HG03460 (cell line): ENCODE data around the gene MGMT.

Experiments used
- ATAC-seq: cut with Tn5 transposase; IDR thresholded peaks from one replicate; pipeline ENCODE4 v1.9.1; 2021; ENCODE audit not compliant: unreplicated experiment

MGMT gene

DNA sequence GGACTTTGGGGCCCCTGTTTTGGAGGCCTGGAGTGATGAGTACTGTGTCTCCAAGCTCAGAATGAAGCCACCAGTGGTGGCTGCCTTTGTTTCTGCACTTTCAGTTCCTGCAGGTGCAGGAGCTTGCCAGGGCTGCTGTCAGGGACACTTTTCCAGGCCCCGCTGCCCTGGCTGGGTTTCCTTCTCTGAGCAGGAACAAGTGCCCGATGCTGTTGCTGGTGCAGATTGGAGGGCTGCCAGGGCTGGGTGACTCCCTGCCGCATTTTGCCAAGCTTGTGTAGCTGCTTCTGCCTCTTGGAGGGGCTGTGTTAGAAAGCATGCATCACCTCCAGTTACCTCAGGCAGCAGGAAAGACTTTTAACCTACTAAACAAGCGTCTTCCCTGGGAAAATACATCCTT, 211.1 kb downstream of the MGMT start:
- ATAC-seq = no peak

DNA sequence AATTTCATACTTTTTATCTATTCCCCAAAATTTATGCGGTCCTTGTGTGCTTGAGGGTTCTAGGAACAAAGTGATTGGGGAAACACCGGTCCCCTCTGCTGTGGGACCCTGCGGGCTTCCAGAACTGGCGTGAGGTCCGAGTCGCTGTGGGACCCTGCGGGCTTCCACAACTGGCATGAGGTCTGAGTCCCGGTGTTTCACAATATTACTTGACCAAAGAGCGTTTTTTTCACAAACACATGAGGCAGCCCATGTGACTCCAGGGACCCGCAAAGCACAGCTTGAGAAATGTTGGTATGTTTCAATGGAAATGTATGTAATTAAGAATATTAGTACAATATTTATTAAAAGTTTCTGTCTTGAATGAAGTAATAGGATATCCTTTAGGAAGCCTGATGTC, 212.2 kb downstream of the MGMT start:
- ATAC-seq = no peak

DNA sequence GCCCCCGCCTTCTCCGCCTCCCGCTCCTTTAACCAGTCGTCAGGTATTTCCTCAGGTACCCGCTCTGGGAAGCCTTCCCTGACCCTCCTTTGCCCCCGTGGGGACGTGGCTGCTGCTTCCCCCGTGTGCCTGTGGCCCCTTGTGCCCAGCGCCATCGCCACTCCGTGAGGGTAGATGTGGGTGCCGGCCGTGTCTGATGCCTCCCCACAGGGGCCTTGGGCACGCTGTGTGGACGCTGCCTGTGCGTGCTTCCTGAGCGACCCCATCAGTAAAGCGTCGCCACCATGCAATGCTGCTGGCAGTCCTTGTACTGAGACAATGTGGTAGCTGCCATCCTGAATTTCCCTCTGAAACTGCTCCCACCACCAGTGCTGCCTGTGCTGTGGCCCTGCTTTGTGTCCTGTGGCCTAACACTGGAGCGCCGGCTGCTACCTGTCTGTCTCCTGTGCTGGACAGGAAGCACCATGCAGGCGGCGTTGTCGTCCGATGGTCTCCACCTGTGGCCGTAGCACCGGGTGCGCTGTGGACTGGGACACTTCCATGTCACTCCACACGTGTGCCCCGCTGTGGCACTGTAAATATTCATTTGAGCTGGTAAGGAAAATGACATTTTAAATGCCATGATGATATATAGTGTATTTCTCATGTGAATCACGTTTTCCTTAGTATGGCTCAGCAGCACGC, 213.8 kb downstream of the MGMT start:
- no peak for ATAC-seq

DNA sequence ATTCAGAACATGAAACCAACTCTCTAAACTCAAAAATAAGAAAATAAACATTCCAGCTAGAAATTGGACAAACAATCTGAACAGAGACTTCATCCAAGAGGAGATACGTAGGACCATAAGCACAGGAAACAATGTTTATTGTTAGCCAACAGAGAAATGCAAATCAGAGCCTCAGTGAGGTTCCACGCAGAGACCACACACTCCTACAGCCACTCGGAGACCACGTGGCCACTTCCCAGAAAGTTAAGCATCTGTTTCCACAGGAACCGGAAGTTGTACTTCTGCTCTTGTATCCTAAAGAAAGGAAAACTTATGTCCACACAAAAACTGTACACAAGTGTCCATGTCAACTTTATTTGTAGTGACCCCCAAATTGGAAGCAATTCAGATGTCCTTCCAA, 214.8 kb downstream of the MGMT start:
- ATAC-seq = no peak

DNA sequence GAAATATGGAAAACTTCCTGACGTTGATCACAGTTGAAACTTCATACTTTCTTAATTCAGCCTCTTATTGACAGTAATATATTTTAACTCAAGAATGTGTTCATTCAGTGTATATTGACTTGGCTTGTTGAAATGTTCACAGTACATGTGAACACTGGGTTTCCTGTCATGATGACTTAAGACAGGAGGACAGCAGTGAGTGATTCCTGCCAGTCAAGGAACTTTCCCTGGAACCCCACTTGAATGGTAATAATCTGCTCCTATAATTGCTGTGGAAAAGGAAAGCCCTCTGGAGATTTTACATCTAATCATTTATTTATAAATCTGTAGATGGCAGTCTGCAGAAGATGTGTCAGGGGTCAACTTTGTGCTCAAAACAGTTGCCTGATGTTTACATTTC, 216.5 kb downstream of the MGMT start:
- no peak for ATAC-seq

DNA sequence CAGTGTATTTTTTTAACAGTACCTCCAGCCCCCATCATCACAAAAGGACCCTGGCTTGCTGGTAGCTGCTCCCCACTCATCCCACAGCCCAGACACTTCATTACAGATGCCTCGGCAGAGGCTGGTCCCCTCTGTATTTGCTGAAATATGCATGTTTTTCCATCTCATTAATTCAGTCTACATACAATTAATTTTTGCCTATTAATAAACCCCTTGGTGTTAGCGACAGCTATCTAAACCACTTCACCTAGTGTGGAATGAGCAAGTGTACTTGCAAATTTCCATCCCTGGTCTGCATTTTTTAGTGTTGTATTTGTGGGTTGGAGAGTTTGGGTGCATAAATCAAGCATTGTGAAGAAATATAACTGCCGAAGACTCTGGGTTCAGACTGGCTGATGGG, 216.9 kb downstream of the MGMT start:
- ATAC-seq = no peak

DNA sequence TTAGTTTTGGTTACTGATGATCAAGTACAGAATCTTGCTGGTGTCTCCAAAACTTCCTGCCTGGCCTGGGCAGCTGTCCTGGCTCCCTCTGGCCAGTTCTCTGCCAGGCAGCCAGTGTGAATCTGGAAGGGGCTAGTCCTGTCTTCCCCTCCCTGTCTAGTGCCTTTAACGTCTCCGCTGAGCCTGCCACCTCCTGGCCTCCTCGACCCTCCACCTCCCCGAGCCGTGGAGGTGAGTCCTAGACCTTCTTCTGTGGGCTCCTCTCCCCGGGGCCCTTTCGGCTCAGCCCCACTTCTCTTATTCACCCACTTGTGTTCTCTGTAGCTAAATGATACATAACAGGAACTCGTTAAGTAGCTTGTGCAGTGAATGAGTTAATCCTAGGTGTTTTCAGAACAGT, 218.2 kb downstream of the MGMT start:
- no peak for ATAC-seq

DNA sequence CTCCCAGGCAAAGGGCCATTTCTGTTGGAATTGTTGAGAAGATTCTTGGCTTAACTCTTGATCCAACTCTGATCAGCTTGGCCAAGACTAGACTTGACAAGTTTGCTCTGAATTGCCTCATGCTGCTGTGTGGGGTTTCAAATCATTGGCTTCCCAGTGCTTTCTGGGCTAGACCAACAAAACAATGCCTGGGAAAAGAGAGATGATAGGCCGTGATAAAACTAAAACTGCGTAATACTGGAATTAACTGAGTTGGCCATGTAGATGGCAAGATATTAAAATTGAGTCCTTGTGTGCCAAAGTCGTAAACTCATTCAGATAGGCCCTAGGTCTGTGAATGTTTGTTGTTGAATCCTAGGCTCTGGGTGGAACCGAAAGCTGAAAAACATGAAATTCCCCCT, 222.6 kb downstream of the MGMT start:
- ATAC-seq = no peak

DNA sequence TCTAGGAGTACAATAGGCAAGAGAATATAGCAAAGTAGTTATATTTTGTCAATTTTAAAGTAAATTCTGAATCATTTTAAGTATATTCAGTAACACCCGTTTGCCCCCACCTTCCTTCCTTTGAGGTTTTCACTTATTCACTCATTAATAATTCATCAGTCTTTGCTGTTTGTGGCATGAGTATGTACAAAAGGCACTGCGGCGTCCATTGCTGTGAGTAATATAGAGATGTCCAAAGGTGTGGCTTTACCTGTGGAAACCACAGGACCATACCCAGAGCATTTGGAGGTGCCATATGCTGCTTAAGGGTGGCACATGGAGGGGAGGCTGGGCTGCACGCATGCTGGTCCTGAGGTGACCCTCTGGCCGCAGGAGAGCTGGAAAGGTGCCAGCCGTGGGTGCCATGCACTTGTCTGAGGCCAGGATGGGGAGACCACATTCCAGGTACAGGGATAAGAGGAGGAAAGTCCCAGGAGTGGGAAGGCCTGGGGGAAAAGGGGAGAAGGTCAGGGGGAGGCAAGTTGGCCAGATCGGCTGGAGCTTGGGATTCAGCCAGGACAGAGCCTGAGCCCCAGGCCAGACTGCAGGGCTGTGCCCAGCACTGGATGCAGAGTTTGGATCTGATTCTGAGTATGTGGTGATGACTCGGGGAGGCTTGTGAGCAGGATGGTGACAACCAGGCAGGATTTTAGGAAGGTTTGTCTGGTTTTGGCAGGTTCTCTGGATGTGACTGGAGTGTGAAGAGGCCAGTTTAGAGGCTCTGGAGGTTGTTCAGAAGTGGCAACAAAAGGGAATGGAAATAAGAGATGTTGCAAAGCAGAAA, 223.4 kb downstream of the MGMT start:
- no peak for ATAC-seq

DNA sequence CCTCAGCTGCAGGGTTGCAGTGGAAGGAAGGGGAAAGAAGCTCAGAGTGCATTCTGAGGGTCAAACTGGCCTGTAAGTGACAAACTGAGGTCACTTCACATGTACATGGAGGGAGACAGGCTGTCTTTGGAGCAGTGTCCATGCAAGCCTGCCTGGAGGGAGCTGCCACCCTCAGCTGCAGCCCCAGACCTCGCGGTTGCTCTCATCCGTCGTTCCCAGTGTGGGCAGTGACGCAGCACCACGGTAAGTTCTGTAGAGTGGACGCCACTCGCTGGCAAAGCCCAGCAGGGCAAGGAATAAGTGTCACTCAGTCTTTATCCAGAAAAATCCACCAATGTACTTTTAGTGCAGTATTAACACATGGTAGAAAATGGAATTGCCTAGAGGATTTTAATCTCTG, 225.7 kb downstream of the MGMT start:
- ATAC-seq = no peak

DNA sequence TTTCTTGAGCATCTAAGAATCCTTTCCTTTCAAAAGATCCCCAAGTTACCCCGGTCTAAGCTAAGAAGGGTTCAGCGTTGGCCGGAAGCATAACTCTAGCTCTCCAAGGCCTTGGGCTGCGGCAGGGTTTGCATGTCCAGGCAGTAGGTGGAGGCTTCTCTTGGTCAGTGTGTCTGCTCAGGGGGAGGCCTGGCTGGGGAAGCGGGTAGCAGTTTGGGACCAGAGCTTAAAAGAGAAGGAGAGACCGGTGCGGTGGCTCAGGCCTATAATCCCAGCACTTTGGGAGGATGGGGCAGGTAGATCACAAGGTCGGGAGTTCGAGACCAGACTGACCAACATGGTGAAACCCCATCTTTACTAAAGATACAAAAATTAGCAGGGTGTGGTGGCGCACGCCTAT, 226.3 kb downstream of the MGMT start:
- ATAC-seq = no peak

DNA sequence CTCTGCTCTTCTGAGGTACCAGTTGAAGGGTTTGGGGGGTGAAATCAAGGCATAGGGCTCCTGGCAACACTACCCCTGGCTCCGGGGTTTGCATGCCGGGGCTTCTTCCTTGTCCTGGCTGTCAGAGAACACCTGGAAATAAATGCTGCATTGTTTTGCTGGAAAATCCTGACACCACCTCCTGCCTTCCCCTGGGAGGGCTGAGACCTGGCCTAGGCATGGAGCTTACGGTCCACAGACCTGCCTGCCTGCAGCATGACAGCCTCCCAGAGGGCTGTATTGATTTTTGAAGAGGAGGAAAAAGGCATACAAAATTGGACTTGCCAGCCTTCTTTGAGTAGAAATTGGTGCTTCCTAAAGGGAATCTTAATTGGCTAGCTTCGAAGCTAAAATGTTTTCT, 227.1 kb downstream of the MGMT start:
- ATAC-seq = no peak

DNA sequence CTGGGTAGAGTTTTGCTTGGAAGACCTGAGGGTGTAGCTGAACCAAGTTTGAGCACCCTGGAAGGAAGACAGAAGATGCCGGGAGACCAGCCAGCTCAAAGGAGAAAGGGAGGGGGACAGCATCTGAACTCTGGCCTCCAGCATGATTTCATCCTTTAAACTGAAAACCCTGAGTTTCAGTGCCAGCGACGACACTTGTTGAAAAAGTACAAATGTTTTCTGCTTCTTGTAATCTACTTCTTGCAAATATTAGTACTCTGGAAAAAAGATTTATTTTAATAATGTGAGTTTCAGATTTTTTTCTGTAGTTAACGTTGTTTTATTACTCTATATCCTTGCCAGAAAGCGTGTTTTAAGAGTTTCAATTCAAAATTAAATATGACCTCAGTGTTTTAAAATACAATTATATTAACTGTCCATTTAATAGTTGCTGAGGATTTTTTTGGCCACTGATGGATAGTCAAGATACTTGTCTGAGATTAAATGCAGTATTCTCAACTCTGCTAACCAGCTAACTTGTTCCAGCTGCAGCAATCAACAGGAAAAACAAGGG, 227.7 kb downstream of the MGMT start:
- ATAC-seq = no peak

DNA sequence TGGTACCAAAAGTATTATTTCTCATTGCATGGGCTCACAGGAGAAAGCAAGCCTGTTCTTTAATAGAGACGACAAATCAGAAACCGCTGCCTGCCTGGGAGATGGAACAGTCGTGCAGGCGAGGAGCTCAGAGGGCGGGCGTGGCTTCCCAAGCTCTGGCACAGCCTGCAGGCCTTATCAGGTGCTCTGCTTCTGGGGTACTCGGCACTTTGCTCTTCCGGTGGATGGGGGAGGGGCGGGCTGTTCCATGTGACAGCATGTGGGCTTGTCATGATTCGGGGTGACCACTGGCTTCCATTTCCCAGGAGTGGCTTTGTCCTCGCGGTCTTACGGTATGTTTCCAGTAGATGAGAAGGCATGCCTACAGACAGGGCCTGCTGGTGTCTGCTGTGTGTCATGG, 228.6 kb downstream of the MGMT start:
- no peak for ATAC-seq

DNA sequence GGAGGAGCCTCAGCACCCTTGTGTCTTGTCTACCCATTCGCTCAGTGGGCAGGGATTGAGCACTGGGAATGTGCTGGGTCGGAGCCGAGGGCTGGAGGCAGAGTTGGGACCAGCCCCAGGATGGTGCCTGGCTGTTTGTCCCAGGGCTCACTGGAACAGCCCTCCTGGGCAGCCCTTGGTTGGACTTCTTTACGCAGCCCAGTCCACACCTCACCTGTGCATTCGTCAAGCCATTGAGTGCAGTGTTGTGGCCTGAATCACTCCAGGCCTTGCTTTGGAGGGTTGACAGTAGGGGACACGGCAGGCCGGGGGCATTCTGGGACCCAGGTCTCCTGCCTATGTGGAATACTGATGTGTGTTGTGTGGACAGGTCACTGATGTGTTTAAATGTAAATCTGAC, 229.6 kb downstream of the MGMT start:
- no peak for ATAC-seq

DNA sequence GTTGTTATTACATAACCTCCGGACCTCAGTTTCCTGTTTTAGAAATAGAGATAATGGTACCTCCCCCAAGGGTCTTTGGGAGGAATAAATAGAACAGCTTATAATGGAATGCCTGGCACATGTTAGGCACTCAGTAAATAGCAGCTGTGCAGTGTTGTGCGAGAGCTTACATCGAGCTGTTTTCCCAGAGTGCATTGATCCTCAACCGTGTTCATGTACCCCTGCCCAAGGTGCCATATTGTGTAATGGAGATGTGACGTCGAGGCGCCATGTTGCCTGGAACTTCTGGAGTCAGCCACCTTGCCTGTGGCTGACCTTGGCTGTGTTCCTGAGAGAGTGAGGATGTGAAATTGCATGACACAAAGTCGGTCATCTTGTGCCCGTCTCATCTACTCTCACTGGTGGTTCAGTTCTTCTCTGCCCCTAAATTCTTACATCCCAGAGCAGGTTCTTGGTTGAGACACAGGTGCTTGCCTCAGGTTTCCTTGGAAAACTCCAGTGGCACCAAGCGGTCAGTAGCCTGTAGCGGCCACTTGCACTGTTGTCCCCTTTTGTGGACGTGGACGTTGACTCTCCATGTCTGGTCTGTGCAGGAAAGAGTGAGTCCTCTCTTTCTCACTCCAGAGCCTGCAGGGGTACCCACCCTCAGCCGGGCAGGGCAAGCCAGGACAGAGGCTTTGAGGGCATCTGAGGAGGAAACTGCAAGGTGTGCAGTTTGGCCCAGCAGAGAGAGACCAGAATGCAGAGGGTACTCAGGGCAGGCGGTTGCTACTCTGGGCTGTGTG, 230.6 kb downstream of the MGMT start:
- ATAC-seq = no peak

DNA sequence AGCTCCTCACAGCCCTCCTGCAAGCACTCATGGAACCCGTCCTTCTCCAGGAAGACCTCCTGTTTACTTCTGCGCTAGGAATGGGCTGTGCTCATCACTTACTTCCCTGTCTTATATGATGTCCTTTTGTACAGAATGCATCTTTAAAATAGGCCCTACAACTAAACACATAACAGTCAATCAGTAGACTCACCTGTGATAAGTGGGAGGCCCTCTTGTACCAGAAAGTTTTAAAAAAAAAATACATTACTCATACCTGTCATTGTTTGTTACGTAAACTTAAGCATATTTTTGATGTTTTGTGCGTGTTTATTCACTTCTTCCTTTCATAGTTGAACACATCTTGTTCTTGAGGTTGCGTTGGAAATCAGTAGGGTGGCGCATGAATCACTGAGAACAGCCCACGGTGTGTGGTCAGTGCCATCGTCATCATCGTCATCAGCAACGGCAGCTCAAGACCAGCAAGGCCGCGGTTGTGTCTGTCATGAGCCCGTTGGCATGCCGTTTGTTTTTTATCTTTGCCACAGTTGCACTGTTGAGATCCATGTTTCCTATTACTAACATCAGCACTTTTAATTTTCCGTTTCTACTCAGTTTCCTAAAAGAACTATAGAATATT, 232.8 kb downstream of the MGMT start:
- ATAC-seq = no peak

DNA sequence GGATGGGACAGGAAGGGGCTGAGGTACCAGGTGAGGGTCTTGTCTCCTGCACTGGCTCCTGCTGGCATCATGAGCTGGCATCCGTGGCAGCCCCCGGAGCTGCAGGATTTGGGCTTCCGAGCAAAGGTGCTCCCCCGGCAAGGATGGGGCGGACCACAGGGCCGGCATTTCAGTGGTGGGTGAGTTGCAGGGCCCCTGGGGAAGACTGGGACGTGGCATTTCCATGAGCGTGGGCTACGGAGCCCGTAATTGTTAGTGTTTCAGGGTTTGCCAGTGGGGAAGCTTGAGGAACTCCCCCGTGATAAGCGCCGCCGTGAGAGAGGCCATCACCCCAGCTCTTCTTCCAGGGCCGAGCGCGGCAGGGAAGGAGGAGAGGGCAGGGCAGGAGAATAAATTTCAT, 235.6 kb downstream of the MGMT start:
- no peak for ATAC-seq

DNA sequence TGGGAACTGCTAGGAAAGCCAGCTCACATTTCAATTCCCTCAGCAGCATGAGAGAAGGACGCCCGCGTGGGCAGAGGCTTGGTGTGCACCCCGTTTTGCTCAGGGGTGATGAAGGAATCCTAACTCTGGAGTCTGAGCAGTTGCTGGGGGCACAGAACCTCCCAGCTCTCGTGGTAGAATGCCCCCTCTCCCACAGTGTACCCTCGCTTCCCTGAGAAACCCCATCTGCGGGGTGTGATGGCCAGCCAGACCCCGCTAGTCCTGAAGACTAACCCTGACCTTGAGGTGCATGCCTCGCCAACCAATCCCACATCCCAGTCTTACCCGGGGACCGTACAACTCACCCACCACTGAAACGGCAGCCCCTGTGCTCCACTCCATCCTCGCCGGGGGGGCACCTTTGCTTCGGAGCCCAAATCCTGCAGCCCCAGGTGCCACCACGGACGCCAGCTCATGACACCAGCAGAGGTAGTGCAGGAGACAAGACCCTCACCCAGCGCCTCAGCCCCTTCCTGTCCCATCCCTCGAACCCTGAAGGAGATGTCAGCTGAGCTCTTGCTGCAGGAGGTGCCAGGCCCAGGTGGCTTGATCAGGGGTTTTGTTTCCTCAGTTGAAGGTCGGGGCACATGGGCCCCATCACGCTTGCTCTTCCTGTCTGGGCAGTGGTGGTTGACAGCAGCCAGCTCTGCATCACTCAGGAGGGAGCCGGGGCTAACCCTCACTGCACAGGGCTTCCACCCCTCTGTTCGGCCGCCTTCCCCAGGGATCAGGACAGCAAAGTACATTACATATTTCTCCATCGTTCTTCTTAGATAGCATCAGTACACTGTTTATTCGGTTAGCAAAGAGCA, 236.5 kb downstream of the MGMT start:
- ATAC-seq = no peak

DNA sequence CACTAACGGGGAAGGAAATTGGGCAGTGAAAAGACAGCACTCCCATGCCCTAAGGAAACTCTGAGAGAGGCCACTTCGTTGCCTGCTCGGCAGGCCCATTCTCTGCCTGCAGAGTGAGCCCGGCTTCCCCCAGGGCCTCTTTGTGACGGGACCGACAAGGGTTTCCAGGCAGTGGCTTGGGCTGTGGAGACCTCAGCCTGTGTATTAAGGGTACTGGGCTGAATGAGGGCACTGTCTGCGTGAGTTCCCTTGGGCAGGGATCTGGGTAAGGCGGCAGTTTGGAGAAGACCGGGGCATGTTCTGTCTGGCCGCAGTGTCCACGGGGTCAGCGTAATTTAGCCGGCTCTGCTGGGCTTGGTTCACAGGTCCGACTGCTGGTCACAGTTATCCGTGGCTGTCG, 237.2 kb downstream of the MGMT start:
- no peak for ATAC-seq
